ENCODE results near the gene AKAP13. TPM values are rescaled to one million over a fixed set of nuclear protein-coding genes. Genes with fewer than 3 reads are reported as not detected.

The AKAP13 gene
- total and polyA plus RNA-seq, 2 donors (not counting 1 experiment from before 2014, with no cell fraction given), result 73.8 to 358 TPM

DNA sequence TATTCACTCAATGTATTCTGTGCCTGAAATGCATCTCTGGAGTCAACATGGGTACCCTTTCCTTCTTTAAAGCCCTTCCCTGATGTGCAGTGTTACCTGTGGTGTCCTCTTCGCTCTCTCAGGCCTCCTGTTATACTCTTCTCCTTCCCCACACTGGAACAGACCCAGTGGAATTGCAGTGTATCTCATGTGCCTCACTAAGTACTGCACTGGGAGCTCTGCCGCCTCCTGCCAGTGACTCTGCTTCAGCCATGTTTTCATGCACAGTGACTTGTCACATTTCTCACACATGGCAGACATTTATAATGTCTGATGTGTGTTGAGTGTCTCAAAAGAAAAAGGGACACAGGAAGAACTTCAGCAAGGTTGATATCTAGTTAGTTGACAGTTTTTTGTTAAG, 223.3 kb downstream of the AKAP13 start:
- Histone ChIP-seq H3K36me3 (replicated peaks in 1 of 2; ENCODE audit: control extremely low read depth in 1 of 2, control insufficient read depth in 1 of 2, extremely low read depth in 1 of 2, insufficient read depth in 2 of 2, low read length in 1 of 2) (peaks cover 2 to 33% of the 10 kb centered on the region in 2 experiments), H4K20me1 (ENCODE audit: control insufficient read depth, insufficient read depth, low read length, poor library complexity, severe bottlenecking) (peaks cover 7% of the 10 kb centered on the region)
- H3K27me3 Mint-ChIP-seq, result no peaks in the 10 kb centered on the region

DNA sequence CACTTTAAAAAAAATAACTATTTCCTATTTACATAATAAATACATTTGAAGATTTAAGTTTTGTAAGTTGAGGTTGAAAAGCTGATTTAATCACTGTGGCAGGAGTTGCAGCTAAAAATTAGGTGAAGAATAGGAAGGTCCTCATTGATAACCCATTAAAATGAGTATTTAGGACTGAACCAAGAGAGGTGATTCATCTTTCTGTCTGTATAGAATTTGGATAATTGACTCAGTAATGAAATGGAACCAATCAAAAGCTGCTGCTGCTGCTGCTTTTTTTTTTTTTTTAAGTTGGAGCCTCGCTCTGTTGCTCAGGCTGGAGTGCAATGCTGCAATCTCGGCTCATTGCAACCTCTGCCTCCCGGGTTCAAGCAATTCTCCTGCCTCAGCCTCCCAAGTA, 223.8 kb downstream of the AKAP13 start:
- H2AFZ ChIP-seq (ENCODE audit: insufficient read depth, low read depth, low read length, poor library complexity, severe bottlenecking), result no peak overlapping the region
- H3K4me3 ChIP-seq (ENCODE audit: control extremely low read depth in 1 of 5, extremely low read depth in 1 of 5, insufficient read depth in 1 of 5, low read depth in 2 of 5, low read length in 4 of 5), result no peak overlapping the region
- H3K4me2 ChIP-seq (replicated peaks; ENCODE audit: low read depth, low read length, poor library complexity, severe bottlenecking), result no peak overlapping the region
- Mint-ChIP-seq H3K9me3 (ENCODE audit: insufficient read depth) (no peaks in the 10 kb centered on the region), H3K27ac (no peak overlapping the region), H3K4me3 (no peak overlapping the region), H3K27me3 (no peaks in the 10 kb centered on the region), H3K4me1 (peaks cover 11% of the 10 kb centered on the region)
- POLR2A ChIA-PET, result no interaction called here
- H3K27ac ChIP-seq (ENCODE audit: low read length in 2 of 2), result no peak overlapping the region
- no peak overlapping the region for H3K9ac ChIP-seq (ENCODE audit: low read length)
- CTCF ChIA-PET, result interaction anchor here (1.2 kb wide), 1 partner anchor 21 kb away, joined by 4 read pairs; no protein-coding TSS in a partner anchor
- intact Hi-C loops (cut with micrococcal nuclease), result no loop called here
- peaks cover 25% of the 10 kb centered on the region for H3K79me2 ChIP-seq (ENCODE audit: control insufficient read depth, insufficient read depth, low read length)
- no peak for DNase-seq
- H3K27me3 ChIP-seq (replicated peaks in 1 of 4; ENCODE audit: control extremely low read depth in 1 of 4, control insufficient read depth in 3 of 4, insufficient read depth in 4 of 4, low read length in 3 of 4), result no peaks in the 10 kb centered on the region
- H4K20me1 ChIP-seq (ENCODE audit: control insufficient read depth, insufficient read depth, low read length, poor library complexity, severe bottlenecking), result peaks cover 6% of the 10 kb centered on the region
- H3K4me1 ChIP-seq (ENCODE audit: control insufficient read depth in 2 of 2, insufficient read depth in 2 of 2, low read length in 2 of 2), result no peaks in the 10 kb centered on the region
- WGBS (ENCODE audit: insufficient coverage), result 100% methylated on average over 1 of the region's 3 CpGs
- TF ChIP-seq, protein P1, sequence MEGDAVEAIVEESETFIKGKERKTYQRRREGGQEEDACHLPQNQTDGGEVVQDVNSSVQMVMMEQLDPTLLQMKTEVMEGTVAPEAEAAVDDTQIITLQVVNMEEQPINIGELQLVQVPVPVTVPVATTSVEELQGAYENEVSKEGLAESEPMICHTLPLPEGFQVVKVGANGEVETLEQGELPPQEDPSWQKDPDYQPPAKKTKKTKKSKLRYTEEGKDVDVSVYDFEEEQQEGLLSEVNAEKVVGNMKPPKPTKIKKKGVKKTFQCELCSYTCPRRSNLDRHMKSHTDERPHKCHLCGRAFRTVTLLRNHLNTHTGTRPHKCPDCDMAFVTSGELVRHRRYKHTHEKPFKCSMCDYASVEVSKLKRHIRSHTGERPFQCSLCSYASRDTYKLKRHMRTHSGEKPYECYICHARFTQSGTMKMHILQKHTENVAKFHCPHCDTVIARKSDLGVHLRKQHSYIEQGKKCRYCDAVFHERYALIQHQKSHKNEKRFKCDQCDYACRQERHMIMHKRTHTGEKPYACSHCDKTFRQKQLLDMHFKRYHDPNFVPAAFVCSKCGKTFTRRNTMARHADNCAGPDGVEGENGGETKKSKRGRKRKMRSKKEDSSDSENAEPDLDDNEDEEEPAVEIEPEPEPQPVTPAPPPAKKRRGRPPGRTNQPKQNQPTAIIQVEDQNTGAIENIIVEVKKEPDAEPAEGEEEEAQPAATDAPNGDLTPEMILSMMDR (IDR thresholded peaks at IDR 0.05), result no peak
- no peaks in the 10 kb centered on the region for H3K9me3 ChIP-seq (ENCODE audit: control extremely low read depth in 1 of 3, control insufficient read depth in 2 of 3, insufficient read depth in 1 of 3, low read length in 2 of 3)
- no peak for ATAC-seq (ENCODE audit: low read depth)
- peaks cover 4 to 34% of the 10 kb centered on the region in 2 experiments for H3K36me3 ChIP-seq (replicated peaks in 1 of 2; ENCODE audit: control extremely low read depth in 1 of 2, control insufficient read depth in 1 of 2, extremely low read depth in 1 of 2, insufficient read depth in 2 of 2, low read length in 1 of 2)

More for the DNA sequence above, 223.3 kb downstream of the AKAP13 start:
- H3K4me2 ChIP-seq (replicated peaks; ENCODE audit: low read depth, low read length, poor library complexity, severe bottlenecking), result no peak overlapping the region
- no peaks in the 10 kb centered on the region for H3K9me3 ChIP-seq (ENCODE audit: control extremely low read depth in 1 of 3, control insufficient read depth in 2 of 3, insufficient read depth in 1 of 3, low read length in 2 of 3)
- intact Hi-C loops (cut with micrococcal nuclease), result no loop called here
- H3K27ac Mint-ChIP-seq, result no peak overlapping the region
- TF ChIP-seq, protein P1 (IDR thresholded peaks at IDR 0.05), result no peak
- TF ChIP-seq EZH2 (IDR thresholded peaks at IDR 0.05; ENCODE audit: borderline replicate concordance, insufficient read depth, low read depth, low read length, poor library complexity, severe bottlenecking), result no peak
- H3K4me1 ChIP-seq (ENCODE audit: control insufficient read depth in 2 of 2, insufficient read depth in 2 of 2, low read length in 2 of 2), result no peaks in the 10 kb centered on the region
- H3K27ac ChIP-seq (ENCODE audit: low read length in 2 of 2), result no peak overlapping the region
- no peaks in the 10 kb centered on the region for H3K27me3 ChIP-seq (replicated peaks in 1 of 4; ENCODE audit: control extremely low read depth in 1 of 4, control insufficient read depth in 3 of 4, insufficient read depth in 4 of 4, low read length in 3 of 4)
- ATAC-seq (ENCODE audit: low read depth), result no peak
- peaks cover 11% of the 10 kb centered on the region for H3K4me1 Mint-ChIP-seq
- H3K9ac ChIP-seq (ENCODE audit: low read length), result no peak overlapping the region
- H2AFZ ChIP-seq (ENCODE audit: insufficient read depth, low read depth, low read length, poor library complexity, severe bottlenecking), result no peak overlapping the region
- POLR2A ChIA-PET, result interaction anchor here (0.6 kb wide), 1 partner anchor 117 kb away, joined by 6 read pairs; no protein-coding TSS in a partner anchor
- no peaks in the 10 kb centered on the region for H3K9me3 Mint-ChIP-seq (ENCODE audit: insufficient read depth)
- CTCF ChIA-PET, result interaction anchor here (1.2 kb wide), 1 partner anchor 21 kb away, joined by 4 read pairs; no protein-coding TSS in a partner anchor
- no peak for DNase-seq
- no peak overlapping the region for H3K4me3 ChIP-seq (ENCODE audit: control extremely low read depth in 1 of 5, extremely low read depth in 1 of 5, insufficient read depth in 1 of 5, low read depth in 2 of 5, low read length in 4 of 5)
- H3K4me3 Mint-ChIP-seq, result no peak overlapping the region
- 100% methylated on average over 2 of the region's 2 CpGs for WGBS (ENCODE audit: insufficient coverage)
- peaks cover 28% of the 10 kb centered on the region for H3K79me2 ChIP-seq (ENCODE audit: control insufficient read depth, insufficient read depth, low read length)

All from B cell (primary cell).